ENCODE results near the gene GPR87.

The GPR87 gene

DNA sequence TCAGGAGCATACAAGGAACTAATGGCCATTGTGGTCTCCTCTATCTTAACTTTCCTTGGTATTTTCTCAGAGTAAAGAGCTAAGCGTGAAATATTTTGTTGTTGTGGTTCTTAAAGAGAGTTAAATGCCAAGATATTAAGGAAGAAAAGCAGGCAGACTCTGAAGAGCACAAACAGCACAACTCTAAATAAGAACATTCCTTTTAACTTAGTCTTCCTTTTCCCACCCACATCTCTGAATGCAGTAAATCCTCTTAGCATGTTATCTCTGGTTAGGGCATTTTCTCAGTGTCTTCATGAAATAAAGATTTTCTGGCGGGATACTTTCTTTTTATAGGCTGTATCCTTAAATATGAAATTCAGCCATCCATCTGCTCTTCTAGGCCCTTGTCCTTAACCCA, 1.5 kb downstream of the GPR87 start:
- DNase-seq: peak; percentile 48

- DNase-seq: no peak
Observed at GRCh38 chr3:151314593-151314992, 2.0 kb downstream of the GPR87 start.

GRCh38 chr3:151314137-151314536, 2.5 kb downstream of the GPR87 start:
- DNase-seq: no peak

GRCh38 chr3:151312972-151313371, 3.6 kb downstream of the GPR87 start:
- no peak for DNase-seq

DNA sequence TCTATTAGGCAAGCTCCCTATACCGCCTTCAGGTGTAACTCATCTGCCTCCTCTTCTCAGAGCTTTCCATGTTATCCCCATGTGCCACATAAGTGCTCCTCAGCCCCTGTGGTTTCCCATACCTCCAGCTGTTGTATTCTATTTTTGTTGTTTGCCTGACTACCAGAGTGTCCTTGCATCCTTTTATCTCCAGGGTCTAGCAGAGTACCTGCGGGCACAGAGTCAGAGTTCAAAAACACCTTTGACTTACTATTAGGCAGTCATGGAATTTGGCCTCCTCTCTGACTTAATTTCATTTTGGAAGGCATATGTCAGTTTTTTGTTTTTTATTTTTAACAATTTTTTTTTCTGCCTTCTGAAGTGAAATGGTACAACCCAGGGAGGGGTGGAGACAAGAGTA, 7.1 kb downstream of the GPR87 start:
- DNase-seq: no peak

DNA sequence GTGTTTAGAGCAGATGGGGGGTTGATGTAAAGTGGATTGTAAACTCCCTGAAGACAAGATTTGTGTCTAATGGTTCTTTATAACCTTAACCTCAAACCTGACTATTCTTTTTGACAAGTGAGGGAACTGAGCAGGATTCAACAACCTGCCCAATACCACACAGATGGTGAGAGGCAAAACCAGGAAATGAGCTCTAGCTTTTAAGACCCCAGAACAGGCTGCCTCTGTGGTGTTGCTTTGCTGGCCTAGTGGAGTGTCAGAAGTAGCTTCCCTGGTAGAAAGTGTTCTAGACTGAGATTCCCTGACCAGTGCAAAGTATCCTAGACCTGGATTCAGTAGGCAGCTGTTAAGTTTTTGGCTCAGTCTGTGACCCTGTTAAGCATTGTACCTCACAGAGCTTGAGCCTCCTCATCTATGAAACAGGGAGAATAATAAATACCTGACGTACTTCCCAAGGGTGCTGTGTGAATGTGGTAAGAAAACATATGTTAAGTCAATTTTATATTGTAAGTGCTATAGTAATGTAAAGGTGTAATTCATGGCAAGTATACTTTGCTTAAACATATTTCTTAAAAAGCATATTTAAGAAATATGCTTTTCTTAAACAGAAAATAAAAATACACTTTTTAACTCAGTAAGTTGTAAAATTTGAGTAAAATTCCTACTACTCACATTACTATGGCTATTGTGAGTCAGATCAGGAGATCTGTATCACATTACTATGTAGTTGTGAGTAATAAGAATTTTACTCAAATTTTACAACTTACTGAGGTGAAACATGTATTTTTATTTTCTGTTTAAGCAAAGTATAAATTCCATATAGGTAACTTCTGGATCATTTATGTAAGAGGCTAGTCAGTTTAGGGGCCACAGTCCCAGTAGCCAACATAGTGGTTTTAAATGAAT, 8.8 kb downstream of the GPR87 start:
- DNase-seq: no peak

GRCh38 chr3:151307131-151307530, 9.5 kb downstream of the GPR87 start:
- peak; percentile 16 for DNase-seq

GRCh38 chr3:151306168-151306810, 10.3 kb downstream of the GPR87 start:
- DNase-seq: no peak

DNA sequence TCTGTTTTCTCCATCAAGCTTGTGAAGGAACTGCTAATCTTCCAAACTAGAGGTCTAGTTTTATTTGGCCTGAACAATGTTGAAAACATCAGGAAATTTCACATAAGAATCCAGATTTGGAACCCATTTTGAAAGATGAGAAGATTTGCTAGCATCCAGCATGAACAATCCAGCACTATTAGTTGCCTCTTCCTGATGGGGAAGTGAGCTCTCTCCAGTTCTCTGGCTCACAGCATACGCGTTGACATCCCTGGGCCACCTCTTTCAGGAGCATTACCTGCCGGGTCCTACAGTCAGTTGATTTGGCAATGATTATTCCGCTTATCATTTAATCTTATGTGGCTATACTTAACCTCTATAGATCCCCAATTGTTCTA, 10.9 kb downstream of the GPR87 start:
- DNase-seq: no peak

DNA sequence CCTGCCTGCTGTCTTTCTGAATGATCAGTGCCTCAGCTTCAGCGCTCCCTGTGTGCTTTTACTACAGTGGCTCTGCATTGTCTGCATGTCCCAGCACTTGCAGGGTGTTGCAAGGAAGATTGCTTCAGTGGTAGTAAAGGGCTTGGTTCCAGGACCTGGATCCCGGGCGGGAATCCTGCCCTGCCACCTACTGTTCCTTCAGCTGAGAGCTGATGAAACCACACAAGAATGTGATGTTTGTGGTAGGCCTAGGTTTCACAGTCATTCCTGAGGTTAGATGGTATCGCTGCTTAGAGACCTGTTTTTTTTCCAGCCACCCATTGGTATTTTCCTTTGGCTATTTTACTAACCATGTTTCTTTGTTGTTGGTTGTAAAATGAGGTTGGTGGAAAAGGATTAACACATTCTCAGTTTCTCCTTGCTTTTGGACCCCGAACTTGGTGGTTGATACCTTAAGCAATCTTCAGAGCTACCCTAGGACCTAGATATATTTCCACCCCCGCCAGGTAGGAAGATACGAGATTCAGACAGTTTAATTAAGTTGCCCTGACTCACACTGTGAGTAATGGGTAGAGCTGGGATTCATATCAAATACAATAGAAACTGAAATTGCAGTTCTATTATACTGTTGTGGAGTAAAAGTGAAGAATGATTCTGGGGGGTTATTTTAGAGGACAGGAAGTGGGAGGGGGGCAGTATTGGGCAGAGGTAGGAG, 11.4 kb downstream of the GPR87 start:
- DNase-seq: peak; percentile 99

GRCh38 chr3:151303751-151304150, 12.9 kb downstream of the GPR87 start:
- no peak for DNase-seq

- peak; percentile 78 for DNase-seq
Observed at GRCh38 chr3:151301787-151302186, 14.8 kb downstream of the GPR87 start.

GRCh38 chr3:151300539-151300938, 16.1 kb downstream of the GPR87 start:
- DNase-seq: no peak

GRCh38 chr3:151299006-151299405, 17.6 kb downstream of the GPR87 start:
- DNase-seq: no peak

GRCh38 chr3:151297429-151297828, 19.2 kb downstream of the GPR87 start:
- DNase-seq: peak; percentile 33

DNA sequence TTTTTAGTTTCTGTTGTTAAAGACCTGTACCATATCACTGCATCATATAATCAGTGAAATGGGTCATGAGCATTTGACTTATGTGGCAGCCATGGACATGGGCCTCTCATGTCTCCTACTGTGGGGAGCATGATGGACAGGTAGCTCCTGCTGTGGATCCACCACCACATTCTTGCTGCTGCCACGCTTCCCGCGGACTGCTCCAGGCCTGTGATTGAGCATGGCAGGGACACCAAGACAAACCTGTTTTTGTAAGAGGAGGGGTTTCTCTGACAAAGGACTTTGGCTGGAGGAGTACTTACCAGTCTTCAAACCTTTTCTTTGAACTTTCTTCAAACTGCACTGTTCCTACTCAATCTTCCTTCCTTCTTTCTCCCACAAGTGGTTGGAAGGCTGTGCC, 20.4 kb downstream of the GPR87 start:
- DNase-seq: no peak

DNA sequence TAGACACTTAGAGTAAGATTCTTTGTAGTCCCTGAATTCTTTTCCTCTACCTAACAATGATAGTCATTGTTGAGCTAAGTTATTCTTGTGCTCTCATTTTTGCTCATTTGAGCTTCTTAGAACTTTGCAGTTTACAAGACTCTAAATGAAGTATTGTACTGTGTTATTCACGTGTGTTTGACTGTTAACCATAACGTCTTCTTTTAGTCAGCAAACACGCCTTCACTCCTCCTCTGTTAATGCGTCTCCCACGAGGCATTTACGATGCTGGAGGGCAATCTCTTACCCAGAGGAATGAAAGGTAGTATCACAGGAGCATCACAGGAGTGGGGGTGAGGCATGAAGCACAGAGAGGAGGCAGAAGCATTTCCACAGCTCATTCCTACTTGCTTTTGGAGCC, 23.5 kb downstream of the GPR87 start:
- DNase-seq: no peak

GRCh38 chr3:151290673-151291072, 25.9 kb downstream of the GPR87 start:
- DNase-seq: peak; percentile 40

DNA sequence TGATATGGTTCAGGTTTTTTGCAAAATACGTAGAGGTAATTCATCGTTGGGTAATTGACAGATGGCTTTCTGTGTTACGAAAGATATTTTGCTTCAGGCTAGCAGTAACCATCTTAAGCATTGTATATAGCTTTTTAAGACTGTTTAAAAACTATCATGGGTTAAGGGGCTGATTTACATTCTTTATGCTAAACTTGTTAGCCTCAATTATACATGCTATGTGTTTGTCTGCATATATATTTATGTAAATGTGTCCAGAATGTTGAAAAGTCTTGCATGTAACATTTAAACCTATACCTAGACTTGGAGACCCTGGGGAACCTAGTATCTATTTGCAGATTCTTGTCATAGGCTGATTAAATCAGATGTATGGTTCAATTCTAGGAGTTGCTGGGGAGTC, 27.2 kb downstream of the GPR87 start:
- DNase-seq: no peak

- no peak for DNase-seq
Observed at GRCh38 chr3:151285940-151286339, 30.7 kb downstream of the GPR87 start.

DNA sequence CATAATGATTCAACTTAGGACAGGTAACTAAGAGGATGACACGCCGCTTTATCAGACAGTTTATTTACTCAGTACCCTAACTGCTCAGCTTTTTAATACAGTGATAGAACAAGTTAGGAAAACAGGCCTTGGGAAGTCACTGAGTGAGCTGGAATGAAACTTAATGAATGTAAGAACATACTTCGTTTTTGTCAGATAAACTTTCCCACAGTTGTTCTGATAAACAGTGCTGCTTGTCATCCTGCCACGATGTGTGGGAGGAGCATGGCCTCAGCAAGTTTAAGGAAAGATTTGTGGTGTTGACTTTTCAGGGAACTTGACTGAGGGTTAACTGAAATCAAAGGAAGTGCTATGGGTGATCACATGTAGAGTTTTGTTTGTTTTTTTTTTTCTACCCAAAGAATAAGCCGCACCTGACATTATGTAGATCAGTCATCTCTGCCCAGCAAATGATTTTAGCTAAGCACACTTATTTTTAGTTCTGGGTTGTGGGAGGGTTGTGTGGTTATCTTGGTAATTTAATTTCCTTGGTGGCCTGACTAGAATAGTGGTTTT, 32.6 kb downstream of the GPR87 start:
- DNase-seq: no peak

- DNase-seq: no peak
Observed at GRCh38 chr3:151283387-151283786, 33.2 kb downstream of the GPR87 start.

- peak; percentile 60 for DNase-seq
Observed at GRCh38 chr3:151282921-151283320, 33.7 kb downstream of the GPR87 start.

All from fibroblast of skin of abdomen (primary cell).